G401 (cell line): ENCODE measurements around the gene FNTB. TPM values are rescaled to one million over a fixed set of nuclear protein-coding genes. Genes with fewer than 3 reads are reported as not detected.

ENCODE experiments used
- DNase-seq: peaks from one replicate; pipeline ENCODE4 v3.0.0-alpha.2; 2015; ENCODE audit warnings: low spot score
- in situ Hi-C: cut with HindIII; loops from 2 replicates; pipeline ENCODE4 v1.10.0; 2016; ENCODE audit warnings: low sequenced_read_pairs, mixed read lengths
- total RNA-seq: library from RNA; depleted of rRNA; stranded (reverse); fragments of >200 nt; shearing (Covaris generic); gene quantifications from 2 replicates; pipeline ENCODE4 v1.2.3, GENCODE V29; 2014; rRNA removed

FNTB gene, protein sequence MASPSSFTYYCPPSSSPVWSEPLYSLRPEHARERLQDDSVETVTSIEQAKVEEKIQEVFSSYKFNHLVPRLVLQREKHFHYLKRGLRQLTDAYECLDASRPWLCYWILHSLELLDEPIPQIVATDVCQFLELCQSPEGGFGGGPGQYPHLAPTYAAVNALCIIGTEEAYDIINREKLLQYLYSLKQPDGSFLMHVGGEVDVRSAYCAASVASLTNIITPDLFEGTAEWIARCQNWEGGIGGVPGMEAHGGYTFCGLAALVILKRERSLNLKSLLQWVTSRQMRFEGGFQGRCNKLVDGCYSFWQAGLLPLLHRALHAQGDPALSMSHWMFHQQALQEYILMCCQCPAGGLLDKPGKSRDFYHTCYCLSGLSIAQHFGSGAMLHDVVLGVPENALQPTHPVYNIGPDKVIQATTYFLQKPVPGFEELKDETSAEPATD
- total RNA-seq = 8.0 and 8.7 TPM in 2 replicates

DNA sequence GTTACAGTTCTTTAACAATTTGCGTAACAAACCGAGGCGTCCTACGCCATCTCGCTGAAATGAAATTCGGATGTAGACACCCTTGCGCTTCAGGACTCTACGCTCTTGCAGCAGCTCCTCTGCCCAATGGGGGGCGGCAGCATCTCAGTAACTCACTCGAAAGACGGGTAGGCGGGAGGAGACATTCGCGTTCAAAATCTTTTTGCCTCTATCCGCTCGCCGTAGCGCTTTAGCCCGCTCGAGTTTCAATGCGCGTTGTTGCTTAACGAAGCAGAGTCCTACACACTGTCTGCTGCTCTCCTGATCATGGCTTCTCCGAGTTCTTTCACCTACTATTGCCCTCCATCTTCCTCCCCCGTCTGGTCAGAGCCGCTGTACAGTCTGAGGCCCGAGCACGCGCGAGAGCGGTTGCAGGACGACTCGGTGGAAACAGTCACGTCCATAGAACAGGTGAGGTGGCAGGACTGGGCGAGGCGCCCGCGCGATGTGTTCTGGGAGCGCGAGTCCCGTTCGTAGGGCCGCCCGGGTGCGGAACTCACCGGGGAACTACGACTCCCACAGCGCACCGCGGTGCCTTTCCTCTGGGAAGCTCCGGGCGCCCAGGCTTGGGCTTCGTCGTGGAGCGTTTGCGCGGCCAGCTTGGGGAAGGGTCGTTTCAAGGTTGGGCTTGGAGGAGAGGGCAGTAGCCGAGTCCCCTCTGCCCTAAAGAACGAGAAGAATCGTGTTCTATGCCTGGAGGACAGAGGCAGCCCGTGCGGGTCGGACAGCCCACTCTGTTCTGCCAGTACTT lies at the start of gene FNTB:
FNTB (plus strand) TSS at position 248 of the 790 bp plus-strand sequence; CDS start at position 307, 59 bp downstream.
- peak; percentile 97 for DNase-seq
- in situ Hi-C loops = no loop called here

DNA sequence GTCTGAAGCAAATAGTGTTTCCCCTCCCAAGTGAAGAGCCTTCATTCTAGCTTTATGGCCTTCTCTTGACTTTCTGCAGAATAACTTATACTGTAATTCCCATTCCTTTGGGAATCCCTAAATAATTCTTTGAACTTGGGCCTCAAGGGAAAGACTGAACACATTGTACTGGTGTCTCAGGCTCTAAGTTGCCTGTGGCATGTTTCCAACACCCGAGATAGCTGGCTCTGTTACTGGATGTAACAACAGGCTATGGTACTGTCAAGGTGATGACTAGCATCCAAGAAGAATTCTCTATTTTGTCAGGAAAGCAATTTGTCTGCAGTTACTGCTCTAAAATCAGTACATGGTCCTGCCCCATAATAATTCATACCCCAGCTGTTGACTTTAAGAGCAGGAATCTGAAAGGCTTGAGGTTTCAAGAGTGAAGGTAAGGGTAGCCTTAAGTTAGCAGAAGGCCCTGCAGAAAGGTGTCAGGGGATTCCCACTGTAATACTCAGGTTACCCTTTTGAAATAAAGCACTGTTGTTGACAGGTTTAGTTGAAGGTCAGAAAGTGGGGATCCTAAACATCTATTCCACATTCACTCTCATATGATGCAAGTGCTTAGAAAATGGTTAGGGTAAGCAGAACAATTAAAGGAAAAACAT lies 49.4 kb upstream of the FNTB start:
- DNase-seq = peak; percentile 57
- in situ Hi-C loops = no loop called here

DNA sequence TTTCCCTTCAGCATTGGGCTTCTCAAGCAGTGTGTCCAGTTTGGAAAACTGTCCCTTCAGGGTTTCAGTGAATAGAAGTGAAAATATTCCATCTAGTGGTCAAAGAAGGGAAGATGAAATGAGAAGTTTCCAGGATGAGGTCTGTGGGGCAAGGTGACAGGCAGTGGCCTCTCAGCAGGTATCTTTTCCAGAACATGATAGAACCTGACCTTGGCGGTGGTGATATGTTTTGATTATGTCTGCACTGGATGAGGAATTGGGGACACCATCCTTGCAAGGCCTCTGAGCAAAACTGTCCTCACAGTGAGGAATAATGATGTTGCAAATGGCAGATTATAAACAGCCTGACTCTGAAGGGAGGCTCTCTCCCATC lies 48.9 kb upstream of the FNTB start:
- in situ Hi-C loops = no loop called here
- peak; percentile 72 for DNase-seq

DNA sequence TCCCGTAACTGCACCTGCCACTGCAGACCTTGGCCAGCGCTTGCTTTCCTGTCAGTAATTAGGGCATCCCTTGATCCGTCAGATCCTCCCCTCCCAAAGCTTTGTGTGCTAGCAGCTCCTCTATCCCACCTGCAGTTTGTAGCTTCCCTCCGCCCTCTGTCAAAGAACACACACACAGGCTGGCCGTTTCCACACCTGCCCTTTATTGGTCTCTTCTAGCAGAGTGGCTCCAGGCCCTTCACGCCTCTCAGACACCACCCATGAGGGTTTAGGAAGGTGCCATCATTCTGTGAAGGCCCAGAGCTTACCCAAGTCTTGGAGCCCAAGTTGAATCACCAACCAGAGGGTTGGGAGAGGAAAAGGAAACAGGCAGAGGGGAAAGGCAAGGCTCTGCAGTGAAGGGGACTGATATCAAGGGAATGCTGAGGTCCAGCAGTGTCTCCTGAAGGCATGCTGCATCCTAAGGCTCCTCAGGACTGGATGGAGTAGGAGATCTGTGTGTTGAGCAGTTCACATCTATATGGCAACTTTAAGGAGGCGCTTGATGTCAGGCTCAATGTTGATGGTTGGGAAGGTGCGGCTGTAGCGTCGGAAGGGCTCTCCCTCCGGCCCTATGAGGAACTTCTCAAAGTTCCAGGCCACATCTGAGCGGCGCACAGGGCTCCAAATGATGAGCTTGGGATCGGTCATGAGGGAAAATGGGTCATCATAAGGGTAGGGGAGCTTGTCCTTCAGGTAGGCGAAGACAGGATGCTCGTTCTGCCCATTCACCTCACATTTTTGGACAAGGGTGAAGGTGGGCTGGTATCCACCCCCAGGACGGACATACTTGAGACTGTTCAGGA lies 47.5 kb upstream of the FNTB start:
- in situ Hi-C loops = no loop called here
- DNase-seq = peak; percentile 75

DNA sequence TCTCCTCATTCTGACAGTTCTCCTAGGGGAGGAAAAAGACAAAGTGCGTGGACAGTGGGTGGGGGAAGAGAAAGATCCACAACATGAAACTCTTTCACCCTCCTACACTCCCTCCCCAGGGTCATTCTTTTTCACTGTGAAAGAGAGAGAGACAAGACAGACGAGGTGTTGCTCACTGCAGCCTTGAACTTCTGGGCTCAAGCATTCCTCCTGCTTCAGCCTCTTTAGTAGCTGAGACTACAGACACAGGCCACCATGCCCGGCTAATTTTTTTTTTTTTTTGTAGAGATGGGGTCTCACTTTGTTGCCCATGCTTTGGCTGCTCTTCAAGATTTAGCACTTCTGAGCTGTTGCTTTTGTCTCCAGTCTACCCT lies 46.9 kb upstream of the FNTB start:
- in situ Hi-C loops = no loop called here
- no peak for DNase-seq

DNA sequence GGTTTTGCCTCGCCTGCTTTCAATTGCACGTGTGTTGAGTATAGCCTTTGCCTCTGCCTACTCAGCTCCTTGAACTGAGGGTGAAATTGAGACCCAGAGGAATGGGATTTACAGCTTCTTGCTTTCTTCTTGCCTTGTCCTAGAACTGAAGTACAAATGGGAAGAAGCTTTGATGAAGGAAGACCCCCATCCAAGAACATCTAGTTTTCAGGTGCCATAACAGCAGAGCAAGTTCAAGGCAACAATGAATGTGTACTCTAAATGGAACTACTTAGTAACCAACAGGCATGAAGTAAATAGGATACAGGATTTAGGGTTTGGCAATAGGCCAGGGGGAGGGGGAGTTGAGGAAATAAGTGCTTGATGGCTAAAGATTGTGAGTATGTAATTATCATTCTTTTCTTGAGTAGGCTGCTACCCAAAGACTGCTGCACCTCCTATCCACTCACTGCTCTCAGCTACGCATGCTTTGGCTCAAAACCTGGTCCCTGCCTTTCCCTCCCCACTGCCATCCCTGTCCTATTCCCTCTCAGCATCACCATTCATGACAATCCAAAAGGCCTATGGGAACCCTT lies 46.3 kb upstream of the FNTB start:
- no peak for DNase-seq

DNA sequence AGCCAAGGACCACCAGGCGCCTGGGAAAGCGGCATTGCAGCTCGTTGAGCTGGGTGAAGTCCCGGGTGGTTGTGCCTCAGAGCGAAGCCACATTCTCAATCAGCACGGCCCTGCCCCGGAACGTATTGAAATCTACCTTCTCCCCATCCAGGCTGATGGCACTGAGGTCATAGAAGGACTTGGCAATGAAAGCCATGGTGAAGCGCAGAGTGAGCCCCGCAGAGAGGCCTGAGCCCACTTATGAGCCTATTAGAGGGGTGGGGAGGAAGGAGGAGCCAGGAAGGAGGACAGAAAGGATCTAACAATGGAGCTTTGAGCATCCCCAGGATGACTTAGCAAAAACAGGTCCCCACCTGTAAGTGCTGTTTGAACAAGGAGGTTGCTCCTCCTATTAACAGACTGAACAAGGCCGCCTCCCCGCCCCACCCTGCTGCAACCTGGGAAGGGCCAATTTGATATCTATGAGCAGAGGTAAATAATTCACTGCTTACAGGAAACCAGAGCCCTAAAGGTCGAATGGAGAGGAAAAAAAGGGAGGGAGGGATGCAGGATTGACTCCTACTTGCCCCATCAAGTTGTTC lies 44.1 kb upstream of the FNTB start, which contains the start of gene GPX2:
GPX2 (minus strand) TSS at position 215 of the 581 bp plus-strand sequence; CDS start at position 196, 19 bp downstream.
- in situ Hi-C loops = no loop called here
- no peak for DNase-seq

More for the DNA sequence above, 46.3 kb upstream of the FNTB start:
- in situ Hi-C loops = no loop called here

DNA sequence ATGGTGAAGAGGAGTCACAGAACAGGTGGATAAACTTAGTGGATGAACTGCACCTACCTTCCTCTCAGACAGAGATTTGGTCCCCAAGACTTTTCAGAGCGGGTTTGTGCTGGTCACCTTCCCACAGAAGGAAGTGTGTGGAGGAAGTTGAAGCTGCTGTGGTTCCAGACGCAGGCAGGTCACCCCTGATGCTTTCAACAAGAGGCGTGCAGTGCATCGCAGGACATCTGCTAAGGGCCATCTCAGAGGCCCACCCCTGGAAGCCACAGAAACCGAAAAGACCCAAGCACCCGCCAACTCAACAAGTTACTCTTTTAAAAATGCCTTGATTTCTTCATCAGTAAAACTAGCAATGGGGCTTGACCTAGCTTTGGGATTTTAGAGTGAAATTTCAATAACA lies 43.1 kb upstream of the FNTB start:
- in situ Hi-C loops = no loop called here
- DNase-seq = no peak

DNA sequence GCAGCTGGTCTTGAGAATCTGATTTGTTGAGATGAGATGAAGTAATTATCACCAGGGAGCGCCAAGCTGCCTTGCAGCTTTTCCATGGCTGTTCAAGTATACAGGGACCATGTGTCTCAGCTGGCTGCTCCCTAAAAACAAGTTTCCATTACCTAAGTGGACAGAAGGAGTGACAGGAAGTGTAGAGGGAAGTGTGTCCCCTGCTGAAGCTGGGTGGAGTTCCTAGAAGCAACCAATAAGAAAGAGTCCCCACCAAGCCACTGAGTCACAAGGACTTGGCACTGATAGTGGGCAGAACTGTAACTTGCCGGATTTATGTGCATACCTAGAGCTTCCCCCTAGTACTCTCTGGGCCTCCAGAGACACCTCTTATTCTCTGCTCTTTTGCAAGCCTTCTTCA lies 42.7 kb upstream of the FNTB start:
- in situ Hi-C loops = no loop called here
- no peak for DNase-seq

DNA sequence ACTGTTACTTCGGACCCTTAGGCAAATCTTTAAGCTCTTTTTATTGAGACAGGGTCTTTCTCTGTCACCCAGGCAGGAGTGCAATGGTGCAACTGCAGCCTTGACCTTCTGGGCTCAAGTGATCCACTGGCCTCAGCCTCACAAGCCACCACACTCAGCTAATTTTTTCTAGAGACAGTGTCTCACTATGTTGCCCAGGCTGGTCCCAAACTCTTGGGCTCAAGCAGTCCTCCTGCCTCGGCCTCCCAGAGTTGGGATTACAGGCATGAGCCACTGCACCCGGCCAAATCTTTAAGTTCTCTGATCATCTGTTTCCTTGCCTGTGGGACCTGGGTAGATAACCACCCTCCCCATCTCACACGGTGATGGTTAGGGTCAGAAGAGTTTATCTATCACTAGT lies 41.8 kb upstream of the FNTB start:
- DNase-seq = no peak
- in situ Hi-C loops = no loop called here

DNA sequence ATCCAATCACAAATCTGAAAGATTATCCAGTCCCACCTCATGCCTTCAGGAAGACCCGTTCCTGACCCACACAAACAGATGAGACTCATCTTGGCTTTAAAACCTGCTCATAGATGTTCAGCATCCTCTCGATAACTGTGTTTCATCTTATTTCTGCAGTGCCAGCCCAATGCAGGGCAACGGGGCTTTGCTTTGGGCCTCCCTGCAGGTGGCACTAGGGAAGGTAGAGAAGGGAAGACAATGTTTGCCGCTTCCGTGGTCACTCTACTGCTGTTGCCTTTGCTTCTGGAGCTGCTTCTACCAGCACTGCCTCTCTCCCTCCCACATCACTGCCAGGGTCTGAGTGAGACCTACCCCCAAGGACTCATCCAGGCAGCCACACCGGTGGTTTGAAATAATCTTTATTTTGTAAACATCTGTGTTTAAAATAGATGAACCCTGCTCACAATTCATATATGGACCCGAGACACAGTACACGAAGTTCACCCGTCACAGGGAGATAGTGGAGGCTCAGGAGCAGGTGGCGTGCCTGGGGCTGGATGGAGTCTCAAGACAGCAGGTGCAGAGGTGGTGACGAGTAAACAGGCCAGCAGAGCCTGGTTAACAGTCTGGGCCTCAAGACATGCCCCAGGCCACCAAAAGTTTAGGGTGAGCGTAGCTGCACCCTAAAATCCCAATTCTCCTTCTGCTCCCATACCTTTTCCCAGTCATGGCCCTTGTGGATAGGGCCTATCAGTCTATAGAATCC lies 41.1 kb upstream of the FNTB start:
- no peak for DNase-seq
- in situ Hi-C loops = no loop called here

DNA sequence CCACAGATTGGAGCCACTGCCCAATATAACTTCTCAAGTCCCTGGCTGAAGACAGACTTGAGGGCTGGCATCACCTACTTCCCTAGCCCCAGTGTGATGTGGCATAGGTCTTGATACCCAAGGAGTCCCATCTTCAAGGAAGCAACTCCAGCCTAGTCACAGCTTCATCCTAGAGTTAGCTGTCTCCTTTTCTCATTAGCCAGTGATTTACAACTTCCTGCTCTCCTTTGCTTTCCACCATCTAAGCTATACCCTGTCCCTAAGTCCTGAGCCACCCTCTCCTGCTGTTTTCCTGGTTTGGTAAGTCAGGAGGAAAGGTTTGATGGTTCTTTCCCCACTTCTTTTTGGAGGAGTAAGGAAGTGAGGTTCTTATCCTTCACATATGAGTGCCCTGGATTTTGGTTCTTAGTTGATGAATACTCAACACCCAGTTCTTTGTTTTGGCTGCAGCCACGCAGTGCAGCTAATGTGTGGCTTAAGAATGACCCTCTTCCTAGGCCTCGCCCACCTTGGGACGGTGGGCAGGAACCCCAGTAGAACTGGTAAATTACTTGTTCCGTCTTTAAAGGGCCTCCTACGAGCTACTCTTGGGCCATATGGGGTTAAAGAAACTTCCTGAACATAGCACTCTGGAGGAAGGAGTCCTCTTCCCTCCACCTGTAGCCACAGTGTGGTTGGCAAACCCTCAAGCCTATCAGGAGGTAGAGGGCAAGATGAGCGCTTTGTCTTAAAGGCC lies 40.2 kb upstream of the FNTB start:
- in situ Hi-C loops = no loop called here
- DNase-seq = no peak

DNA sequence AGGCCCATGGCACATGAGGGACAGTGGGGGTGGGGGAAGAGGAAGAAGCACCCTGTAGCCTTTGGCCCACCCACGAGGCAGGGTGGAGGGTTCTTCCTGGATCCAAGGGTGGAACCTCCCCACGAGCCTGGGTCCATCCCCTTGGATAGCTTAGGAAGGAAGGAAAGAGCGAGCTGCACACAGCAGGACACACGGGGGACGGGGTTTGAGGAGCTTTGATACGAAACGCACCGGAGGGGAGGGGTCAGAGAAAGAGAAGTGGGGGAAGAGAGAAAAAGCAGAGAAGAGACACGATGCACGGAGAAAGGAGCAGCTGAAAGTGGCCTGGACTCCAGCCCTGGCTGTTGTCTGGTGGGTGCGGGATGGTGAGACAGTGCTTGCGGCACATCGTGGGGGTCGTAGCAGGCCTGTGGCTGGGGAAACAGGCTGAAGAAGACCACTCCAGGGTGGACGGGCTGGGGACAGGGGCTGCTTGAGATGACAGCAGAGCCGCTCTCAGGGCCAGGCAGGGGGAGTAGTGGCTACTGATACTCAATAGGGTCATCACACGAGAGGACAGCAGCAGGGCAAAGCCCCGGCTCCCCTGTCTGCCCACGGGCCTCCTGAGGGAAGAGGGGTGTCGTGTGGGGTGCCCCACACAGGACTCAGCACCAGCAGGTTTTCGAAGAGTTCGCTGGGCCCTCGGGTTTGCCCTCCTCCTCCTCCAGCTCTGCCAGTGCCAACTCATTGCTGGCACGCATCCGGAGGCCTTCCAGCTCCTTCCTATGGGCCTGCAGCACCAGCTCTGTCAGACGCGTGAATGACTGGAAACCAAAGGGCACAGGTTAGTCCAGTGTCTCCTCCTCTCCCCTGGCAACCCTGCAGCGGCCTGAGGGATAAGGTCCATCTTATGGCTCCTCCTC lies 38.7 kb upstream of the FNTB start:
- in situ Hi-C loops = no loop called here
- peak; percentile 67 for DNase-seq

DNA sequence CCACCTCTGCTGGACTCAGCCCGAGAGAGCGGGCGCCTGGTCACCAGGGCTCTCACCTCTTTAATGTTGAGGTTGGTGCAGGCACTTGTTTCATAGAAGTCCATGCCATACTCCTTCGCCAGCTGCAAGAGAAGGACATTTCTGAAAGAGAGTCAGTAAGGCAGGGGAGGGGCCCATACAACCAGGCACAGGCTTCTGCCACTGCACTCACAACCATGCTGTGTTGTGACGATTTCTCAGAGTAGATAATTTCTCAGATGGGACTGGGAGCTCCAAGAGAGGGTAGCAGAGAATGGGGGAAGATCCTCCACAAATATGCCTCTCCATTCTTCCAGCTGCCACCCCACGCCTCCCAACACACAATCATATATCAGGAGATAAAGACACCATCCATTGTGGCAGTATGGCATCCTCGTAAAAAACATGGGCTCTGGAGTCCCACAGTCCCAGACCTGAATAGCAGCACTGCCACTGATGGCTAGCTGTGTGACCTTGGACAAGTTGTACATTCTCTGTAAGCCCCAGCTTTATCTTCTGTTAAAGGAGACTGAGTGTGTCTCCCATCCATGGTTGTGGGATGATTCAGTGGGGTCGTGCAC lies 38.0 kb upstream of the FNTB start:
- in situ Hi-C loops = no loop called here
- no peak for DNase-seq

DNA sequence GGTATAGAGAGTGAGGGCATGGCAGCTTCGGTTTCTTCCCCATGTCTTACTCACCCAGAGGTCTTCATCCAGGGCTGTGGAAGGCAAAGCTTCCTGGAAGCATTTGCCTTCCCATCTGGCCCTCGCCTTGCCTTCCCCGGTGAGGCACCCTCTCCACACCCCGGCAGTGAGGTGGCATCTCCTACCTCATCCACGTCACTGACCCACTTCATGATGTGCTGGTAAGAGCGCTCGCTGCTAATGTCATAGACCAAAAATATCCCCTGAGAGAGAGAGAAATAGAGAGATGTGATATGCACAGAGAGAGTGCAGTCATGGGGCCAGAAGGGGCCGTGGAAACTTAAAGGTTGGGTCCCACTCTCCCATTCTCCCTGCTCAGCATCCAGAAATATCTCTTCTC lies 35.8 kb upstream of the FNTB start:
- no peak for DNase-seq
- in situ Hi-C loops = no loop called here

DNA sequence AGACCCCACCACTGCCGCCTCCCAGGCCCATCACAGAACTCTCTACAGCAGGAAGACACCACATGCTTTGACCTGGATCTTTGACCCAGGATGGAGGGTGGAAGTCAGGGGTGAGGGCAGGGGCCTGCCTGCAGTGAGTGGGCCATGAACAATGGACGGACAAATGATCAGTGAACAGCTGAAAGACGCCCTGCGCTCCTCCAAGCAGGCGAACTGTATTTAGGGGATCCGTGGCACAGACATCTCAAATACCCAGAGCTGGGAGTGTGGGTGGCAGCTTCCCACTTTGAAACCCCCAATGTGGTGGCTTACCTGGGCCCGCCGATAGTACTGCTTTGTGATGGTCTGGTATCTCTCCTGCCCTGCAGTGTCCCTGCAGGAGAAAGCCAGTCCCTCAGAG lies 35.4 kb upstream of the FNTB start:
- no peak for DNase-seq
- in situ Hi-C loops = no loop called here
